Mucosa of rectum (tissue), 2 donors: Measurements from ENCODE around the gene FBXL22.

Experiments used
- H3K27ac ChIP-seq, 2 donors: one replicate each; pipeline ENCODE4 v1.7.0; 2013; ENCODE audit warnings: inconsistent platforms in 2 of 2, low read depth in 2 of 2, low read length in 2 of 2
- H3K27me3 ChIP-seq, 2 donors: one replicate each; pipeline ENCODE4 v1.7.0; 2013; ENCODE audit warnings: low read length in 2 of 2; ENCODE audit not compliant: control insufficient read depth in 2 of 2, insufficient read depth in 2 of 2
- H3K36me3 ChIP-seq, 2 donors: one replicate each; pipeline ENCODE4 v1.7.0; 2013; ENCODE audit warnings: low read length in 2 of 2; ENCODE audit not compliant: control insufficient read depth in 2 of 2, insufficient read depth in 2 of 2
- H3K4me1 ChIP-seq, 2 donors: one replicate each; pipeline ENCODE4 v1.7.0; 2013; ENCODE audit warnings: low read length in 2 of 2, mild to moderate bottlenecking in 1 of 2; ENCODE audit not compliant: control insufficient read depth in 2 of 2, insufficient read depth in 2 of 2
- H3K4me3 ChIP-seq, 2 donors: one replicate each; pipeline ENCODE4 v1.7.0; 2013; ENCODE audit warnings: low read length in 2 of 2
- H3K9ac ChIP-seq, 2 donors: one replicate each; pipeline ENCODE4 v1.7.0; 2013; ENCODE audit warnings: low read length in 2 of 2, low read depth in 1 of 2, mild to moderate bottlenecking in 1 of 2
- H3K9me3 ChIP-seq, 2 donors: one replicate each; pipeline ENCODE4 v1.7.0; 2013; ENCODE audit warnings: low read length in 2 of 2; ENCODE audit not compliant: control insufficient read depth in 2 of 2
- donor health status: healthy.
- donor health status: Normal muscosa, but diverticular disease.

The FBXL22 gene

GRCh38 chr15:63630036-63630751, 33.0 kb downstream of the FBXL22 start:
- Histone ChIP-seq H3K9ac (no peak overlapping the region), H3K36me3 (peaks cover 61 to 67% of the 10 kb centered on the region in 2 donors), H3K27ac (no peak overlapping the region), H3K4me3 (no peak overlapping the region), H3K4me1 (no peaks in the 10 kb centered on the region), H3K9me3 (no peaks in the 10 kb centered on the region), H3K27me3 (no peaks in the 10 kb centered on the region)

DNA sequence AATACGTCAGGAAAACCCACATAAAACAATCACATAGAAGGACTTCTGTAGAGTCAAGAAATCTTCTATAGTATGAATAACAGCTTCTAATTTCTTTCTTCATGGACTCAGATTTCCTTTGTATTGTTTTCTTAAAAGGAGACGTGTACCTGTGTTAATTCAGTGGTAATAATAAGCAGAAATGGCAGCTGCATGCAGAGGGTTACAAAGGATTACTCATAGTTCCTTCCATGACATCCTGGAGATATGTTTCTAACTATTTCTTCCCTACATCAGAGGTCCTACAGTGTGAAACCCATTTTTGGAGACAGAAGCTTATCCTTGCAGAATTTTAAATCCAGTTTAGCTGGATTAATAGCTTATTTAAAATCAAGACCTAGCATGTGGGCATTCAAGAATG, 36.1 kb downstream of the FBXL22 start:
- H3K36me3 ChIP-seq, result peaks cover 68 to 76% of the 10 kb centered on the region in 2 donors
- no peak overlapping the region for H3K27ac ChIP-seq

GRCh38 chr15:63634154-63634553, 37.0 kb downstream of the FBXL22 start:
- Histone ChIP-seq H3K4me3 (no peak overlapping the region), H3K9me3 (no peaks in the 10 kb centered on the region), H3K9ac (no peak overlapping the region), H3K36me3 (peaks cover 71 to 80% of the 10 kb centered on the region in 2 donors), H3K4me1 (no peaks in the 10 kb centered on the region), H3K27ac (no peak overlapping the region), H3K27me3 (no peaks in the 10 kb centered on the region)

More for the DNA sequence above, 36.1 kb downstream of the FBXL22 start:
- no peak overlapping the region for H3K4me3 ChIP-seq
- no peak overlapping the region for H3K9ac ChIP-seq
- H3K27me3 ChIP-seq, result no peaks in the 10 kb centered on the region
- H3K9me3 ChIP-seq, result no peaks in the 10 kb centered on the region
- no peaks in the 10 kb centered on the region for H3K4me1 ChIP-seq

GRCh38 chr15:63636518-63637061, 39.4 kb downstream of the FBXL22 start:
- peaks cover 80% of the 10 kb centered on the region in 2 donors for H3K36me3 ChIP-seq
- H3K4me1 ChIP-seq, result no peaks in the 10 kb centered on the region
- no peak overlapping the region for H3K27ac ChIP-seq
- no peaks in the 10 kb centered on the region for H3K9me3 ChIP-seq
- H3K4me3 ChIP-seq, result no peak overlapping the region
- no peak overlapping the region for H3K9ac ChIP-seq
- no peaks in the 10 kb centered on the region for H3K27me3 ChIP-seq

DNA sequence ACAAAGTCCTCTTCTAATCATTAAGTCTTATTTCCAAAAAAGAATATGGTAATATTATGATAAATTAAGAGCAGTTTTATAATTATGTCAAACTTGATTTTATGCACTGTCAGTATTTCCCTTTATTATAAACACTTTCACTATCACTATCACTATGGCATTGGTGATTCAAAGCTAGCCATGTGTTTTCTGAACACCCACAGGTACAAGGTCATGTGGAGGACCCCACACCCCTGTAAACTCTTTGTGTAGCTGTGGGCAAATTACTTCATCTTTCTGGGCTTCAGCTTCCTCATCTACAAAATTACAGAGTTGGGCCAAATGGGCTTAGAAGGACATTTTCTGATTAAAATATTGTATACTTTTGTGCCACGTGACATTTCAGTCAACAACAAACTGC, 41.7 kb downstream of the FBXL22 start:
- Histone ChIP-seq H3K4me3 (no peak overlapping the region), H3K36me3 (peaks cover 62 to 79% of the 10 kb centered on the region in 2 donors), H3K27ac (no peak overlapping the region)

DNA sequence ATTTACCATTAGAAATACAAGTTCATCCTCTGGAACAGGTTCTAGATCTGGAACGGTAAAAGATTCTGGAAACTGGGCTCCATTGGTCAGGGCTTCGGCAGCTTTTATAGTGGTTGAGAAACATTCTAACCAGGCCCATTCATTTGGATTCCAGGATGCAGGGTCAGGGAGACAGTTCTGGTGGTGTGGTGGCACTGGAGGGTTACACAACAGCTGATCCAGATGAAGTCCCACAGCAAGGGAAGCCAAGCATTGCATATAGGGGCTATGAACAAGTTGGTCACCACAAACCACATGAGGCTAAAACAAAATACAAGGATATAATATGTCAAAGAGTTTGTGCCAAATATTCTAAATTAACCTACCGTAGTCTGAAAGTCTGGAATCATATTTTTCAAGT, 43.0 kb downstream of the FBXL22 start:
- peaks cover 68 to 84% of the 10 kb centered on the region in 2 donors for H3K36me3 ChIP-seq
- H3K27me3 ChIP-seq, result no peaks in the 10 kb centered on the region
- H3K27ac ChIP-seq, result no peak overlapping the region
- no peaks in the 10 kb centered on the region for H3K4me1 ChIP-seq
- no peak overlapping the region for H3K9ac ChIP-seq
- H3K4me3 ChIP-seq, result no peak overlapping the region
- no peaks in the 10 kb centered on the region for H3K9me3 ChIP-seq

More for the DNA sequence above, 41.7 kb downstream of the FBXL22 start:
- H3K27me3 ChIP-seq, result no peaks in the 10 kb centered on the region
- H3K9ac ChIP-seq, result no peak overlapping the region
- no peaks in the 10 kb centered on the region for H3K4me1 ChIP-seq
- no peaks in the 10 kb centered on the region for H3K9me3 ChIP-seq
